Neural cell (in vitro differentiated cells): ENCODE measurements around the gene SPEM3. TPM values are rescaled to one million over a fixed set of nuclear protein-coding genes. Genes with fewer than 3 reads are reported as not detected.

Experiments
- H2AFZ ChIP-seq: fragments of 200-600, 300-800 bp; sonication (generic), shearing (Covaris generic); 2 replicates; pipeline ENCODE4 v1.6.0; 2014; ENCODE audit warnings: low read depth, mild to moderate bottlenecking, antibody characterized with exemption, low read length, moderate library complexity
- H3F3A ChIP-seq: fragments of 200-600 bp; shearing (Covaris generic); 2 replicates; pipeline ENCODE4 v1.6.1; 2016; ENCODE audit warnings: mild to moderate bottlenecking, moderate library complexity, mixed read lengths, antibody characterized with exemption, low read length; ENCODE audit not compliant: insufficient read depth, poor library complexity, severe bottlenecking
- H3K27ac ChIP-seq: fragments of 200-600, 300-800 bp; sonication (generic), shearing (Covaris generic); 2 replicates; pipeline ENCODE4 v1.5.1; 2014; ENCODE audit warnings: mild to moderate bottlenecking, low read length, moderate library complexity
- H3K27me3 ChIP-seq: fragments of 300-800, 200-600 bp; sonication (generic), shearing (Covaris generic); 2 replicates; pipeline ENCODE4 v1.6.0; 2014; ENCODE audit warnings: mild to moderate bottlenecking, low read depth, low read length, moderate library complexity; ENCODE audit not compliant: insufficient read depth
- H3K36me3 ChIP-seq: fragments of 300-800, 200-600 bp; sonication (generic), shearing (Covaris generic); 2 replicates; pipeline ENCODE4 v1.5.1; 2014; ENCODE audit warnings: mild to moderate bottlenecking, antibody characterized with exemption, low read length, moderate library complexity; ENCODE audit not compliant: insufficient read depth
- H3K4me2 ChIP-seq: fragments of 300-800, 200-600 bp; sonication (generic), shearing (Covaris generic); 2 replicates; pipeline ENCODE4 v1.6.0; 2014; ENCODE audit warnings: mild to moderate bottlenecking, low read length
- H3K4me3 ChIP-seq: fragments of 300-800, 200-600 bp; sonication (generic), shearing (Covaris generic); 2 replicates; pipeline ENCODE4 v1.5.1; 2014; ENCODE audit warnings: mild to moderate bottlenecking, low read length, moderate library complexity
- H3K79me2 ChIP-seq: fragments of 200-600 bp; shearing (Covaris generic); replicated peaks from 2 replicates; pipeline ENCODE4 v1.6.0; 2014; ENCODE audit warnings: mild to moderate bottlenecking, low read length, moderate library complexity; ENCODE audit not compliant: insufficient read depth
- H3K9ac ChIP-seq: fragments of 300-800, 200-600 bp; sonication (generic), shearing (Covaris generic); 2 replicates; pipeline ENCODE4 v1.6.1; 2016; ENCODE audit warnings: mild to moderate bottlenecking, low read length, mixed read lengths
- H3K9me2 ChIP-seq: fragments of 200-600 bp; shearing (Covaris generic); 2 replicates; pipeline ENCODE4 v1.6.1; 2016; ENCODE audit warnings: mild to moderate bottlenecking, low read length, mixed read lengths; ENCODE audit not compliant: insufficient read depth
- H3K9me3 ChIP-seq: fragments of 200-600, 300-800 bp; sonication (generic), shearing (Covaris generic); 2 replicates; pipeline ENCODE4 v1.6.1; 2016; ENCODE audit warnings: mild to moderate bottlenecking, mixed run types, low read length, moderate library complexity, mixed read lengths
- H4K20me1 ChIP-seq: fragments of 200-600 bp; shearing (Covaris generic); 2 replicates; pipeline ENCODE4 v1.6.1; 2016; ENCODE audit warnings: mild to moderate bottlenecking, mixed run types; ENCODE audit not compliant: insufficient read depth
- CTCF ChIP-seq: fragments of 450-650 bp; IDR thresholded peaks from 2 replicates; pipeline ENCODE4 v1.5.1; 2014; ENCODE audit warnings: antibody characterized with exemption, mild to moderate bottlenecking, moderate library complexity; ENCODE audit not compliant: poor library complexity, severe bottlenecking
- EP300 ChIP-seq: fragments of 450-650 bp; conservative IDR thresholded peaks from 2 replicates; pipeline ENCODE4 v1.6.1; 2014; ENCODE audit warnings: antibody characterized with exemption, mild to moderate bottlenecking, moderate library complexity; ENCODE audit not compliant: poor library complexity, severe bottlenecking
- EZH2 ChIP-seq: fragments of 200-600, 300-800 bp; shearing (Covaris generic), sonication (generic); IDR thresholded peaks from 2 replicates; pipeline ENCODE4 v1.6.1; 2014; ENCODE audit warnings: antibody characterized with exemption, low read length, borderline replicate concordance, mild to moderate bottlenecking; ENCODE audit not compliant: insufficient read depth, poor library complexity, severe bottlenecking
- MXI1 ChIP-seq: fragments of 450-650 bp; conservative IDR thresholded peaks from 2 replicates; pipeline ENCODE4 v1.6.1; 2014; ENCODE audit warnings: antibody characterized with exemption, mild to moderate bottlenecking; ENCODE audit not compliant: poor library complexity, severe bottlenecking
- POLR2AphosphoS5 ChIP-seq: IDR thresholded peaks from 2 replicates; pipeline ENCODE4 v1.6.1; 2012
- RAD21 ChIP-seq: fragments of 450-650 bp; conservative IDR thresholded peaks from 2 replicates; pipeline ENCODE4 v1.6.1; 2014; ENCODE audit warnings: antibody characterized with exemption, mild to moderate bottlenecking, moderate library complexity
- REST ChIP-seq: IDR thresholded peaks from 2 replicates; pipeline ENCODE4 v1.6.1; 2012; ENCODE audit warnings: borderline replicate concordance
- SMC3 ChIP-seq: fragments of 450-650 bp; conservative IDR thresholded peaks from 2 replicates; pipeline ENCODE4 v1.6.1; 2014; ENCODE audit warnings: antibody characterized with exemption, mild to moderate bottlenecking, moderate library complexity; ENCODE audit not compliant: poor library complexity
- TAF1 ChIP-seq: IDR thresholded peaks from 2 replicates; pipeline ENCODE4 v1.6.1; 2012; ENCODE audit warnings: low read depth
- polyA plus RNA-seq: library from polyadenylated mRNA; depleted of rRNA; stranded (reverse); fragments of >200 nt; gene quantifications from 2 replicates; pipeline ENCODE4 v1.2.3, GENCODE V29; 2014

The SPEM3 gene
- polyA plus RNA-seq, 1 donor from 2014 or later = not detected

GRCh38 chr17:7393613-7394451, 34.8 kb upstream of the SPEM3 start (continued):
- peak; percentile 48 for TF ChIP-seq CTCF

- Histone ChIP-seq H3K9me3 (no peaks in the 10 kb centered on the region), H4K20me1 (no peaks in the 10 kb centered on the region), H3K9ac (peak within 1 kb of the TSS; percentile 93), H3K27me3 (no peaks in the 10 kb centered on the region), H3K36me3 (no peaks in the 10 kb centered on the region), H3F3A (no peaks in the 10 kb centered on the region), H3K79me2 (no peaks in the 10 kb centered on the region), H3K27ac (peak within 1 kb of the TSS; percentile 67), H3K4me3 (peak within 1 kb of the TSS; percentile 93), H3K4me2 (peak within 1 kb of the TSS; percentile 80), H2AFZ (peak within 1 kb of the TSS; percentile 65), H3K9me2 (no peaks in the 10 kb centered on the region)
- no peak for TF ChIP-seq EZH2
- TF ChIP-seq TAF1 = no peak
- TF ChIP-seq CTCF = peak; percentile 72
- peak; percentile 14 for TF ChIP-seq EP300
- TF ChIP-seq POLR2AphosphoS5 = peak; percentile 71
- peak; percentile 59 for TF ChIP-seq SMC3
- TF ChIP-seq RAD21 = peak; percentile 46
- peak; percentile 87 for TF ChIP-seq MXI1
- TF ChIP-seq REST = no peak
Measured at GRCh38 chr17:7394452-7395191, 34.0 kb upstream of the SPEM3 start, which contains the start of gene PLSCR3. Gene PLSCR3 (minus strand): TSS chr17:7394525. CDS start chr17:7394110, 415 bp downstream.
